ENCODE measurements around the gene ADK. TPM values are rescaled to one million over a fixed set of nuclear protein-coding genes. Genes with fewer than 3 reads are reported as not detected.

The ADK gene
- total and polyA plus RNA-seq, 2 of the 4 experiments (the other 2 are of a cell fraction) = 30.6 to 40.9 TPM

- Histone ChIP-seq H3K14ac (replicated peaks; ENCODE audit: low read depth, low read length) (no peak overlapping the region), H2AFZ (replicated peaks; ENCODE audit: low read length, poor library complexity) (no peak overlapping the region), H3K4me2 (ENCODE audit: low read depth, low read length) (no peak overlapping the region), H2BK120ac (ENCODE audit: low read depth, low read length) (no peak overlapping the region), H3K23ac (ENCODE audit: low read depth, low read length) (no peak overlapping the region), H4K91ac (ENCODE audit: insufficient read depth, low read depth, low read length) (no peak overlapping the region), H3K9me3 (ENCODE audit: control insufficient read depth, insufficient read depth, low read length) (no peaks in the 10 kb centered on the region), H3K4me3 (ENCODE audit: insufficient read depth, low read depth, low read length) (no peak overlapping the region), H2BK20ac (ENCODE audit: low read depth, low read length) (no peak overlapping the region), H4K20me1 (ENCODE audit: insufficient read depth, low read length) (no peaks in the 10 kb centered on the region), H2AK5ac (ENCODE audit: low read depth, low read length) (no peak overlapping the region), H3K56ac (ENCODE audit: extremely low read depth, insufficient read depth, low read length) (no peak overlapping the region), H4K5ac (ENCODE audit: low read depth, low read length) (no peak overlapping the region), H3K27ac (ENCODE audit: insufficient read depth, low read length) (no peak overlapping the region), H3K4me1 (ENCODE audit: control insufficient read depth, insufficient read depth, low read length) (no peaks in the 10 kb centered on the region), H2BK5ac (ENCODE audit: low read depth, low read length, poor library complexity, severe bottlenecking) (no peak overlapping the region), H3K27me3 (ENCODE audit: control insufficient read depth, insufficient read depth, low read length) (no peaks in the 10 kb centered on the region), H3K4ac (ENCODE audit: low read depth, low read length) (no peak overlapping the region), H3K18ac (ENCODE audit: low read depth, low read length) (no peak overlapping the region), H4K8ac (ENCODE audit: low read depth in 2 of 2, low read length in 2 of 2) (no peak overlapping the region), H2AK9ac (replicated peaks; ENCODE audit: low read depth, low read length, poor library complexity) (no peak overlapping the region), H3K79me1 (ENCODE audit: low read depth in 1 of 2, low read length in 2 of 2) (no peaks in the 10 kb centered on the region), H3K36me3 (ENCODE audit: control insufficient read depth, insufficient read depth, low read length) (no peaks in the 10 kb centered on the region), H2BK15ac (ENCODE audit: low read depth, low read length) (no peak overlapping the region), H3K9me1 (ENCODE audit: insufficient read depth, low read length) (peaks cover 4% of the 10 kb centered on the region; the same call in 1 of the 2 replicates), H3K9ac (ENCODE audit: low read depth, low read length) (no peak overlapping the region)
- no TSS peak for BruUV-seq (replicated peaks)
- CTCF ChIA-PET = no interaction called here
- ATAC-seq (ENCODE audit: low read depth) (no peak), DNase-seq (no peak)
- POLR2A ChIA-PET (ENCODE audit: unreplicated experiment) = no interaction called here
- in situ Hi-C loops (cut with MboI; ENCODE audit: low sequenced_read_pairs) = no loop called here
- TF ChIP-seq MAFK (IDR thresholded peaks at IDR 0.05; ENCODE audit: low read depth, low read length) (no peak), NFE2L2 (IDR thresholded peaks at IDR 0.05; ENCODE audit: low read depth, low read length) (no peak), CTCF (conservative IDR thresholded peaks at IDR 0.05; ENCODE audit: low read depth, low read length) (no peak), USF2 (IDR thresholded peaks at IDR 0.05; ENCODE audit: low read depth, low read length) (no peak), BHLHE40 (IDR thresholded peaks at IDR 0.05; ENCODE audit: low read depth, low read length) (no peak)
- intact Hi-C loops (cut with micrococcal nuclease) = no loop called here
- dilution Hi-C loops (cut with HindIII; ENCODE audit: low sequenced_read_pairs, unreplicated experiment) = no loop called here
These were observed 500.5 kb downstream of the ADK start for GRCh38 chr10:74651565-74651964.

Data from IMR-90 (cell line).